HepG2 (cell line): ENCODE measurements around the gene CARHSP1. TPM values are rescaled to one million over a fixed set of nuclear protein-coding genes. Genes with fewer than 3 reads are reported as not detected.

ENCODE experiments used
- CBX5 ChIP-seq: sonication (generic); formaldehyde crosslinking; IDR thresholded peaks from 2 replicates; pipeline ENCODE4 v1.4.0; 2020; ENCODE audit warnings: missing genetic modification reagents, borderline replicate concordance
- CHCHD3 ChIP-seq: sonication (generic); formaldehyde crosslinking; IDR thresholded peaks from 2 replicates; pipeline ENCODE4 v1.8.0; 2022; ENCODE audit warnings: mild to moderate bottlenecking, missing genetic modification reagents, moderate library complexity
- EEA1 ChIP-seq: sonication (generic); formaldehyde crosslinking; IDR thresholded peaks from 2 replicates; pipeline ENCODE4 v1.5.1; 2020; ENCODE audit warnings: mild to moderate bottlenecking, missing genetic modification reagents, borderline replicate concordance
- ELF1 ChIP-seq: sonication (generic); formaldehyde crosslinking; IDR thresholded peaks from 2 replicates; pipeline ENCODE4 v1.4.0; 2020; ENCODE audit warnings: missing genetic modification reagents
- JUNB ChIP-seq: sonication (generic); formaldehyde crosslinking; IDR thresholded peaks from 2 replicates; pipeline ENCODE4 v1.8.0; 2022; ENCODE audit warnings: missing genetic modification reagents, mild to moderate bottlenecking, borderline replicate concordance
- KLF15 ChIP-seq: sonication (generic); formaldehyde crosslinking; IDR thresholded peaks from 2 replicates; pipeline ENCODE4 v1.8.1; 2023; ENCODE audit warnings: borderline replicate concordance, mild to moderate bottlenecking, inconsistent platforms, missing genetic modification reagents, mixed read lengths
- KMT2B ChIP-seq: IDR thresholded peaks from 2 replicates; pipeline ENCODE4 v1.6.1; 2016; ENCODE audit warnings: missing genetic modification reagents, missing compliant biosample characterization
- MBNL3 ChIP-seq: fragments of 250-450 bp; sonication (Bioruptor Pico); conservative IDR thresholded peaks from 2 replicates; pipeline ENCODE4 v1.8.0; 2022; ENCODE audit warnings: mild to moderate bottlenecking, inconsistent platforms
- NR2C2 ChIP-seq: sonication (generic); formaldehyde crosslinking; IDR thresholded peaks from 2 replicates; pipeline ENCODE4 v1.4.0; 2020; ENCODE audit warnings: missing genetic modification reagents, mild to moderate bottlenecking, moderate library complexity, borderline replicate concordance
- ZNF256 ChIP-seq: sonication (generic); formaldehyde crosslinking; conservative IDR thresholded peaks from 2 replicates; pipeline ENCODE4 v1.4.0; 2020; ENCODE audit warnings: missing genetic modification reagents
- ZNF343 ChIP-seq: sonication (generic); formaldehyde crosslinking; IDR thresholded peaks from 2 replicates; pipeline ENCODE4 v1.4.0; 2020; ENCODE audit warnings: mild to moderate bottlenecking, missing genetic modification reagents
- ZNF510 ChIP-seq: sonication (generic); formaldehyde crosslinking; IDR thresholded peaks from 2 replicates; pipeline ENCODE4 v1.4.0; 2020; ENCODE audit warnings: low read depth, mild to moderate bottlenecking, missing genetic modification reagents
- ZNF616 ChIP-seq: sonication (generic); formaldehyde crosslinking; IDR thresholded peaks from 2 replicates; pipeline ENCODE4 v1.5.0; 2020; ENCODE audit warnings: low read depth, mild to moderate bottlenecking, missing genetic modification reagents
- polyA plus RNA-seq, 8 experiments: library from polyadenylated mRNA; depleted of rRNA in 3 of 8; stranded (reverse) in 7 of 8; unstranded in 1 of 8; fragments of >200 nt; fragmentation: Illumina TruSeq in 4 of 8; extraction: Trizol in 4 of 8; gene quantifications; 2 replicates each; pipeline versions ENCODE4 v1.2.1 to v1.2.3, GENCODE V29; 2011 to 2016; ENCODE audit warnings: low read depth in 4 of 8, missing spikeins in 1 of 8, mixed read lengths in 1 of 8; ENCODE audit not compliant: insufficient read depth in 1 of 8
- total RNA-seq, 5 experiments: library from RNA; depleted of rRNA; stranded (reverse); fragments of >200 nt; fragmentation: Illumina TruSeq; extraction: Trizol; gene quantifications; 2 replicates each; pipeline ENCODE4 v1.2.3, GENCODE V29; 2016; ENCODE audit warnings: low read depth in 1 of 5
- TF ChIP-seq, protein P1 (sequence below): sonication (generic); formaldehyde crosslinking; IDR thresholded peaks from 2 replicates; pipeline ENCODE4 v1.4.0; 2020; ENCODE audit warnings: missing genetic modification reagents, mild to moderate bottlenecking, borderline replicate concordance
- TF ChIP-seq, protein P2 (sequence below): sonication (generic); formaldehyde crosslinking; IDR thresholded peaks from 2 replicates; pipeline ENCODE4 v1.4.0; 2020; ENCODE audit warnings: missing genetic modification reagents
- TF ChIP-seq, protein P3 (sequence below): IDR thresholded peaks from 2 replicates; pipeline ENCODE4 v1.6.1; 2016; ENCODE audit warnings: missing biosample characterization, missing genetic modification reagents, low read depth
- TF ChIP-seq, protein P4 (sequence below): sonication (generic); formaldehyde crosslinking; IDR thresholded peaks from 2 replicates; pipeline ENCODE4 v1.4.0; 2020; ENCODE audit warnings: missing genetic modification reagents

The CARHSP1 gene
- total and polyA plus RNA-seq, 2 of the 13 experiments (the other 11 are each of a cell fraction or from before 2014, with no cell fraction given): 173 to 345 TPM

DNA sequence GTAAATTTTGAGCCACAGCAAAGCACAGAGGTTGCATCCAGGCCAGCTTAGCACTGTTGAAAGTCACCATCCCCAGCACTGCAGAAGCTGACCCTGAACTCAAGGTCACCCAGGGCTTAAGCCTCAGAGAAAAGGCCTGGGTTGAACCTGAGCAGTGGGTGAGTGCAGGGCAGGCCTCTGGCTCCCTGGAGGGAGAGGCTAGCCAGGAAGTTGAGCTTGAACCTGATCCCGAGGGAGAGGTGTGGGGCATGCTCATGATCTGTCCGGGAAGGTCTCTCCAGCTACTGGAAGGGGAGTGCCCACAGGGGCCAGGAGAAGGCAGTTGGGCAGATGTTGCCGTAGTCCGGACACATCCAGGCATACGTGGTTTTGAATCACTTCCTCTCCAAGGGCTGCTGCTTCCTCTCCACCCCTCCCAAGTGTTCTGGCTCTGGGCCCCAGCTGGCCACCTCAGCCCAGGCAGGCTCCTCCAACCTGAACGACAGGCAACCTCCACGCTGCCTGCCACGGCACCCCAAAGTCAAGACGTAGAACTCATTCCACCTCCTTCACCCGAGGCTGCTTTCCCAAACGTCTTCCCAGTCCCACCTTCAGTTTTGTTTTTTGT is 18.4 kb downstream of the CARHSP1 start (continued):
- TF ChIP-seq, protein P1, sequence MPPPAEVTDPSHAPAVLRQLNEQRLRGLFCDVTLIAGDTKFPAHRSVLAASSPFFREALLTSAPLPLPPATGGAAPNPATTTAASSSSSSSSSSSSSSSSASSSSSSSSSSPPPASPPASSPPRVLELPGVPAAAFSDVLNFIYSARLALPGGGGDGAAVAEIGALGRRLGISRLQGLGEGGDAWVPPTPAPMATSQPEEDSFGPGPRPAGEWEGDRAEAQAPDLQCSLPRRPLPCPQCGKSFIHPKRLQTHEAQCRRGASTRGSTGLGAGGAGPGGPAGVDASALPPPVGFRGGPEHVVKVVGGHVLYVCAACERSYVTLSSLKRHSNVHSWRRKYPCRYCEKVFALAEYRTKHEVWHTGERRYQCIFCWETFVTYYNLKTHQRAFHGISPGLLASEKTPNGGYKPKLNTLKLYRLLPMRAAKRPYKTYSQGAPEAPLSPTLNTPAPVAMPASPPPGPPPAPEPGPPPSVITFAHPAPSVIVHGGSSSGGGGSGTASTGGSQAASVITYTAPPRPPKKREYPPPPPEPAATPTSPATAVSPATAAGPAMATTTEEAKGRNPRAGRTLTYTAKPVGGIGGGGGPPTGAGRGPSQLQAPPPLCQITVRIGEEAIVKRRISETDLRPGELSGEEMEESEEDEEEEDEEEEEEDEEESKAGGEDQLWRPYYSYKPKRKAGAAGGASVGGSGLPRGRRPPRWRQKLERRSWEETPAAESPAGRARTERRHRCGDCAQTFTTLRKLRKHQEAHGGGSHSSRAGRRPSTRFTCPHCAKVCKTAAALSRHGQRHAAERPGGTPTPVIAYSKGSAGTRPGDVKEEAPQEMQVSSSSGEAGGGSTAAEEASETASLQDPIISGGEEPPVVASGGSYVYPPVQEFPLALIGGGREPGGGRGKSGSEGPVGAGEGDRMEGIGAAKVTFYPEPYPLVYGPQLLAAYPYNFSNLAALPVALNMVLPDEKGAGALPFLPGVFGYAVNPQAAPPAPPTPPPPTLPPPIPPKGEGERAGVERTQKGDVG (CRISPR knock-in tag): peak; percentile 92
- TF ChIP-seq CHCHD3 (CRISPR knock-in tag): no peak
- TF ChIP-seq, protein P2, sequence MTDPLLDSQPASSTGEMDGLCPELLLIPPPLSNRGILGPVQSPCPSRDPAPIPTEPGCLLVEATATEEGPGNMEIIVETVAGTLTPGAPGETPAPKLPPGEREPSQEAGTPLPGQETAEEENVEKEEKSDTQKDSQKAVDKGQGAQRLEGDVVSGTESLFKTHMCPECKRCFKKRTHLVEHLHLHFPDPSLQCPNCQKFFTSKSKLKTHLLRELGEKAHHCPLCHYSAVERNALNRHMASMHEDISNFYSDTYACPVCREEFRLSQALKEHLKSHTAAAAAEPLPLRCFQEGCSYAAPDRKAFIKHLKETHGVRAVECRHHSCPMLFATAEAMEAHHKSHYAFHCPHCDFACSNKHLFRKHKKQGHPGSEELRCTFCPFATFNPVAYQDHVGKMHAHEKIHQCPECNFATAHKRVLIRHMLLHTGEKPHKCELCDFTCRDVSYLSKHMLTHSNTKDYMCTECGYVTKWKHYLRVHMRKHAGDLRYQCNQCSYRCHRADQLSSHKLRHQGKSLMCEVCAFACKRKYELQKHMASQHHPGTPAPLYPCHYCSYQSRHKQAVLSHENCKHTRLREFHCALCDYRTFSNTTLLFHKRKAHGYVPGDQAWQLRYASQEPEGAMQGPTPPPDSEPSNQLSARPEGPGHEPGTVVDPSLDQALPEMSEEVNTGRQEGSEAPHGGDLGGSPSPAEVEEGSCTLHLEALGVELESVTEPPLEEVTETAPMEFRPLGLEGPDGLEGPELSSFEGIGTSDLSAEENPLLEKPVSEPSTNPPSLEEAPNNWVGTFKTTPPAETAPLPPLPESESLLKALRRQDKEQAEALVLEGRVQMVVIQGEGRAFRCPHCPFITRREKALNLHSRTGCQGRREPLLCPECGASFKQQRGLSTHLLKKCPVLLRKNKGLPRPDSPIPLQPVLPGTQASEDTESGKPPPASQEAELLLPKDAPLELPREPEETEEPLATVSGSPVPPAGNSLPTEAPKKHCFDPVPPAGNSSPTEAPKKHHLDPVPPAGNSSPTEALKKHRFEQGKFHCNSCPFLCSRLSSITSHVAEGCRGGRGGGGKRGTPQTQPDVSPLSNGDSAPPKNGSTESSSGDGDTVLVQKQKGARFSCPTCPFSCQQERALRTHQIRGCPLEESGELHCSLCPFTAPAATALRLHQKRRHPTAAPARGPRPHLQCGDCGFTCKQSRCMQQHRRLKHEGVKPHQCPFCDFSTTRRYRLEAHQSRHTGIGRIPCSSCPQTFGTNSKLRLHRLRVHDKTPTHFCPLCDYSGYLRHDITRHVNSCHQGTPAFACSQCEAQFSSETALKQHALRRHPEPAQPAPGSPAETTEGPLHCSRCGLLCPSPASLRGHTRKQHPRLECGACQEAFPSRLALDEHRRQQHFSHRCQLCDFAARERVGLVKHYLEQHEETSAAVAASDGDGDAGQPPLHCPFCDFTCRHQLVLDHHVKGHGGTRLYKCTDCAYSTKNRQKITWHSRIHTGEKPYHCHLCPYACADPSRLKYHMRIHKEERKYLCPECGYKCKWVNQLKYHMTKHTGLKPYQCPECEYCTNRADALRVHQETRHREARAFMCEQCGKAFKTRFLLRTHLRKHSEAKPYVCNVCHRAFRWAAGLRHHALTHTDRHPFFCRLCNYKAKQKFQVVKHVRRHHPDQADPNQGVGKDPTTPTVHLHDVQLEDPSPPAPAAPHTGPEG (CRISPR knock-in tag): peak; percentile 81
- no peak for TF ChIP-seq ZNF256
- TF ChIP-seq ZNF616 (CRISPR knock-in tag): peak; percentile 70; the same call in 1 of the 2 replicates
- no peak for TF ChIP-seq ZNF343 (CRISPR knock-in tag)
- TF ChIP-seq, protein P3, sequence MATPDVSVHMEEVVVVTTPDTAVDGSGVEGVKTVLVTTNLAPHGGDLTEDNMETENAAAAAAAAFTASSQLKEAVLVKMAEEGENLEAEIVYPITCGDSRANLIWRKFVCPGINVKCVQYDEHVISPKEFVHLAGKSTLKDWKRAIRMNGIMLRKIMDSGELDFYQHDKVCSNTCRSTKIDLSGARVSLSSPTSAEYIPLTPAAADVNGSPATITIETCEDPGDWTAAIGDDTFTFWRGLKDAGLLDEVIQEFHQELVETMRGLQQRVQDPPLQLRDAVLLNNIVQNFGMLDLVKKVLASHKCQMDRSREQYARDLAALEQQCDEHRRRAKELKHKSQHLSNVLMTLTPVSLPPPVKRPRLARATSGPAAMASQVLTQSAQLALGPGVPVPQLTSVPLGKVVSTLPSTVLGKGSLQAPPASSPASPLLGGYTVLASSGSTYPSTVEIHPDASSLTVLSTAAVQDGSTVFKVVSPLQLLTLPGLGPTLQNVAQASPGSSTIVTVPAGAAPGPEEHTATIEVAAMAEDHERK (CRISPR knock-in tag): no peak
- TF ChIP-seq NR2C2 (CRISPR knock-in tag): peak; percentile 86
- no peak for TF ChIP-seq ZNF510 (CRISPR knock-in tag)
- no peak for TF ChIP-seq MBNL3 (CRISPR knock-in tag)
- TF ChIP-seq KLF15 (CRISPR knock-in tag): no peak
- peak; percentile 87 for TF ChIP-seq ELF1
- TF ChIP-seq KMT2B (CRISPR knock-in tag): no peak
- no peak; the same call in 1 of the 2 replicates for TF ChIP-seq EEA1 (CRISPR knock-in tag)
- no peak for TF ChIP-seq JUNB (CRISPR knock-in tag)
- peak; percentile 88; the same call in 1 of the 2 replicates for TF ChIP-seq CBX5 (CRISPR knock-in tag)
- TF ChIP-seq, protein P4, sequence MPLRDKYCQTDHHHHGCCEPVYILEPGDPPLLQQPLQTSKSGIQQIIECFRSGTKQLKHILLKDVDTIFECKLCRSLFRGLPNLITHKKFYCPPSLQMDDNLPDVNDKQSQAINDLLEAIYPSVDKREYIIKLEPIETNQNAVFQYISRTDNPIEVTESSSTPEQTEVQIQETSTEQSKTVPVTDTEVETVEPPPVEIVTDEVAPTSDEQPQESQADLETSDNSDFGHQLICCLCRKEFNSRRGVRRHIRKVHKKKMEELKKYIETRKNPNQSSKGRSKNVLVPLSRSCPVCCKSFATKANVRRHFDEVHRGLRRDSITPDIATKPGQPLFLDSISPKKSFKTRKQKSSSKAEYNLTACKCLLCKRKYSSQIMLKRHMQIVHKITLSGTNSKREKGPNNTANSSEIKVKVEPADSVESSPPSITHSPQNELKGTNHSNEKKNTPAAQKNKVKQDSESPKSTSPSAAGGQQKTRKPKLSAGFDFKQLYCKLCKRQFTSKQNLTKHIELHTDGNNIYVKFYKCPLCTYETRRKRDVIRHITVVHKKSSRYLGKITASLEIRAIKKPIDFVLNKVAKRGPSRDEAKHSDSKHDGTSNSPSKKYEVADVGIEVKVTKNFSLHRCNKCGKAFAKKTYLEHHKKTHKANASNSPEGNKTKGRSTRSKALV (CRISPR knock-in tag): peak; percentile 86
